Lower lobe of right lung (tissue), 2 donors: ENCODE data around the gene IP6K3. TPM values are rescaled to one million over a fixed set of nuclear protein-coding genes. Genes with fewer than 3 reads are reported as not detected.

Experiments
- ATAC-seq, 2 donors: fragments of 200-7000 bp; cut with Tn5 transposase; one replicate each; pipeline ENCODE4 v1.9.1; 2020 to 2022; ENCODE audit warnings: mild to moderate bottlenecking in 2 of 2, moderate library complexity in 2 of 2
- DNase-seq: peaks from one replicate; pipeline ENCODE4 v3.0.0-alpha.2; 2020
- H3K27ac ChIP-seq: fragments of 200-600 bp; one replicate; pipeline ENCODE4 v1.8.0; 2022
- H3K27me3 ChIP-seq: fragments of 200-600 bp; one replicate; pipeline ENCODE4 v1.8.0; 2022; ENCODE audit warnings: low read depth
- H3K36me3 ChIP-seq: fragments of 200-600 bp; one replicate; pipeline ENCODE4 v1.8.0; 2022; ENCODE audit warnings: mild to moderate bottlenecking
- H3K4me1 ChIP-seq: fragments of 200-600 bp; one replicate; pipeline ENCODE4 v1.8.0; 2022
- H3K4me3 ChIP-seq: fragments of 200-600 bp; one replicate; pipeline ENCODE4 v1.8.0; 2022; ENCODE audit warnings: mild to moderate bottlenecking
- H3K9me3 ChIP-seq: fragments of 200-600 bp; one replicate; pipeline ENCODE4 v1.8.0; 2022
- CTCF ChIP-seq: fragments of 200-600 bp; IDR thresholded peaks from one replicate; pipeline ENCODE4 v1.8.0; 2022; ENCODE audit warnings: antibody characterized with exemption, mild to moderate bottlenecking
- intact Hi-C: fragments of 100-400 bp; cut with DNase I; formaldehyde crosslinking; loops from one replicate; pipeline ENCODE4 v1.11.0; 2022
- total RNA-seq: library from RNA; stranded (reverse); fragmentation: NEBNext Ultra II Directional; extraction: Animal tissue kit (Norgen Biotek cat#: 25700); gene quantifications from one replicate; pipeline ENCODE4 v1.2.1, GENCODE V29; 2021
- donor health status: DM: no; HTN: yes; CAD: no; lungs with severe emphysema.

The IP6K3 gene
- total RNA-seq, 1 donor from 2014 or later = 3.5 TPM

DNA sequence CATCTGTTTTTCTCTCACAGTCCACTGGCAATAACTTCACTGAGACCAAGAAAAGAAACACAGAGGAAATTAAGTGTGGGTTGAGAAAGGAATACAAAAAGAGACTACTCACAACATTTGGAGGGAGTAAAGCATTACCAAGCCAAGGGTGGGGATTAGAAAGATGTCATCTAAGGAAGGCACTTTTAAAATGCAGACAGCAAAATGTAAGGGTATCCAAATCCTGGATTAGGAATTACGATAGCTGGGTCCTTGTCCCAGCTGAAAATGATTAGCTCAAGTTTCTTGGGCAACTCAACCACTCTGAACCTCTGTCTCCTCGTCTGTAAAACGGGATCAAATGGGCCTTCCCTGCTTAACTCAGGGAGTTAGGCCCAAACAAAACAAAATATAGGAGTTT, 40.0 kb upstream of the IP6K3 start:
- DNase-seq (no peak), ATAC-seq (no peak)
- Histone ChIP-seq H3K27ac (peak overlapping the region; percentile 97), H3K36me3 (peaks cover 44% of the 10 kb centered on the region), H3K27me3 (no peaks in the 10 kb centered on the region), H3K4me1 (peaks cover 45% of the 10 kb centered on the region), H3K9me3 (no peaks in the 10 kb centered on the region), H3K4me3 (peak overlapping the region; percentile 90)
- intact Hi-C loops = no loop called here
- TF ChIP-seq CTCF = no peak

DNA sequence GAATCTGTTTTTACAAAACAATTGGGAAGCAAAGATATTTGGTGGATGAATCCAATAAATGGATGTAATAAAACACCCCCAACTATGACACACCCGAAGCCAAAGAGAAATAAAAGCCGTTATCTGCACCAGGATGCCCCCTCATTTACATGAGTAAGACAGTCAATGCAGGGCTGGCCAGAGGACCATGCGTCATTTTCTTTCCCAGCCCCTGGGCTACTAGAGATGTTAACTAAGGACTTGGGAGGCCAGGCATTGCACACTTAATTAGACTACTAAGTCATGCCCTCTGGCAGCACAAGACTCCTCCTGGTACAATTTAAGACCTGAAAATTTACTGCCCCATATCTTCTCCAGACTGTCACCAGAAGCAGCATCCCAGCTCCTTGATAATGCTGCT, 39.1 kb upstream of the IP6K3 start:
- Histone ChIP-seq H3K27me3 (no peaks in the 10 kb centered on the region), H3K4me3 (no peak overlapping the region), H3K36me3 (peaks cover 54% of the 10 kb centered on the region), H3K4me1 (peaks cover 49% of the 10 kb centered on the region), H3K27ac (no peak overlapping the region), H3K9me3 (no peaks in the 10 kb centered on the region)
- intact Hi-C loops = no loop called here
- DNase-seq (no peak), ATAC-seq (no peak)
- no peak for TF ChIP-seq CTCF

GRCh38 chr6:33784787-33785186, 38.1 kb upstream of the IP6K3 start:
- Histone ChIP-seq H3K4me3 (no peak overlapping the region), H3K4me1 (peaks cover 49% of the 10 kb centered on the region), H3K27ac (no peak overlapping the region), H3K36me3 (peaks cover 64% of the 10 kb centered on the region), H3K27me3 (no peaks in the 10 kb centered on the region), H3K9me3 (no peaks in the 10 kb centered on the region)
- intact Hi-C loops = no loop called here
- DNase-seq = no peak
- TF ChIP-seq CTCF = no peak
- ATAC-seq = no peak

- Histone ChIP-seq H3K4me3 (no peak overlapping the region), H3K4me1 (peaks cover 42% of the 10 kb centered on the region), H3K36me3 (peaks cover 72% of the 10 kb centered on the region), H3K27me3 (no peaks in the 10 kb centered on the region), H3K27ac (no peak overlapping the region), H3K9me3 (no peaks in the 10 kb centered on the region)
- intact Hi-C loops = no loop called here
- no peak for ATAC-seq
- DNase-seq = no peak
- TF ChIP-seq CTCF = no peak
Observed at GRCh38 chr6:33783781-33784520, 37.2 kb upstream of the IP6K3 start.

DNA sequence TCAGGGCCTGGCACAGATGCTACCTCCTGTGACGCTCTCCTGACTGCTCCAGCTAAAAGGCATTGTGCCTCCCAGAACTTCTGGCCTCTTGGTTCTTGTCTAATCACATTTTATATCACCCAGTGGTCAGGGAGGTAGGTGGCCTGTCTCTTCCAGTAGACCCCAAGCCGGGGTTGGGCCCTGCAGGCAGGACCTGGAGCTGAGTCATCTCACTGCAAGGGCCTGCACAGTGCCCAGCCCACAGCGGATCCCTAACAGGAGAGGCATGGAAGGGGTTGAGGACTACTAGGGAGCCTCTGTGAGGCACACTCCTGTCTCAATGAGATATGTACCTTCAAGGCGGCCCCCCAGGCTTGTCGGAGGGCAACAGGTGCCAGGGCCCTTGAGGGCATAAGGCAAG, 35.9 kb upstream of the IP6K3 start:
- H3K27me3 ChIP-seq = no peaks in the 10 kb centered on the region
- H3K4me1 ChIP-seq = peaks cover 38% of the 10 kb centered on the region
- H3K9me3 ChIP-seq = no peaks in the 10 kb centered on the region
- intact Hi-C loops = no loop called here
- DNase-seq (no peak), ATAC-seq (no peak)
- peaks cover 86% of the 10 kb centered on the region for H3K36me3 ChIP-seq
- TF ChIP-seq CTCF = no peak
- no peak overlapping the region for H3K27ac ChIP-seq
- no peak overlapping the region for H3K4me3 ChIP-seq
